Globus pallidus (tissue), 1 donor: ENCODE results near the gene ATRN.

Experiments
- DNase-seq: peaks from one replicate; pipeline ENCODE4 v3.0.0-alpha.2; 2015; ENCODE audit warnings: low spot score

ATRN gene

DNA sequence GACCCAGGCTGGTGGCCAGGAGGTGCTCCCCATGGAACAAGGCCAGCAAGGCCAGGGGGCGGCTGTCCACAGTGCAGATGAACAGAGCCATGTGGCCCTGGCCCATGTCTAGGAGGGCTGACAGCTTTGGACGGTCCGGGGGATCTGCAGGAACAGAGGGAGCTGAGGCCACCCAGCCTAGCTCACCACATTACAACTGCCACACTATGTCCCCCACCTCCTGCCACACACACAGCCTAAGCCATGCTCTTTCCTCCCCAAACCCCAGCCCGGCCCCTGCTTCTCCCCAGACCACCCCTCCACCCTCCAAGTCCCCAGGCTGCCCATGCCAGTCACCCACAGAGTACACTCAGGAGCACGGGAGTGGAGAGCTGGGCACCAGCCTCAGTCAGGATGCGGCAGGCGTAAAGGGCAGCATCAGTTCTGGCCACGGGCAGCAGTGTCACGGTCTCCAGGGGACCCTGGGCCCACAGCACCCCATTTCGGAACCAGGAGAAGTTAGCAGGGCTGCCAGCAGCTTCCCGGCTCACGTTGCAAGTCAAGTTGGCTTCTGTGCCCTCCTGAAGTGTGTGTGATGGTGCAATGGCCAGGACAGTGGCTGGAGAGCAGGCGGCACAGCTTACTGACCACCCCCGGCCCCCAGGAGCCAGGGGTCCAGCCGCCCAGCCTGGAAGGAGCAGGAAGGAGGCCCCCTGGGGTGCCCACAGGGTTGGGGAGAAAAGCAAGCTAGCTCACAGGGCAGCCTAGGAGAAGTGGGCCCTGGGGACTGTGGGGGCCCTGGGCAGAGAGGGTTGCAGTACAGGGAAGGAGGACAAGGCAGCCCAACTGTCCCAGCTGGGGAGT, 226.1 kb downstream of the ATRN start:
- no peak for DNase-seq

DNA sequence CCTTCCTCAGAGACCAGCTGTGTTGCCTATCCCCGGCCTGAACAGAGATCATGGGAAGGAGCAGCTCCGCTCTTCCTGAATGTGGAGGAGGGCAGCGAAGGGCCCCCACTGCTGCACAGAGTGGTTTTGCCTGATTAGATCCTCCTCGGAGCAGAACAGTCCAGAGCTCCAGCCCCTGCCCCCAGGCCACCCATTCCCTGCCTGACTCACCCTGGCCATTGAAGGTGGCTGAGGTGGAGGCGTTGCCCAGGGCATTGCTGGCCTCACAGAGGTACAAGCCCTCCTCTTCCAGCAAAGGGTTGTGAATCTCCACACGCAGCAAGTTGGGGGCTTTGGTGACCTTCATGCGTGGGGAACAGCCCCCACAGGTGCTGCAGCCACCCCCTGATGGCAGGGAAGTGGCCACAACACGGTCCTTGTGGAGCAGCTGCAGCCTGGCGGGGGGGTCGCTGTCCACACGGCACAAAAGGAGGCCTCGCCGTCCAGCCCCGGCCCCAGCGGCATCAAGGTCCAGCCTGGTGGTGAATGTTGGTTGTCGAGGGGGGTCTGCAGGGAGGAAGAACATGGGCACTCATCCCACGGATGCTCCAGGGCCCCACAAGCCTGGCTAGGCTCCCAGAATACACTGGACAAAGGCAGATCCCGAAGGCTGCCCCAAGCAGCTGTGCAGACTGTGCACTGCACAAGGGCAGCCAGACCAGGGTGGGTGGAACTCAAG, 226.9 kb downstream of the ATRN start:
- DNase-seq, result no peak

DNA sequence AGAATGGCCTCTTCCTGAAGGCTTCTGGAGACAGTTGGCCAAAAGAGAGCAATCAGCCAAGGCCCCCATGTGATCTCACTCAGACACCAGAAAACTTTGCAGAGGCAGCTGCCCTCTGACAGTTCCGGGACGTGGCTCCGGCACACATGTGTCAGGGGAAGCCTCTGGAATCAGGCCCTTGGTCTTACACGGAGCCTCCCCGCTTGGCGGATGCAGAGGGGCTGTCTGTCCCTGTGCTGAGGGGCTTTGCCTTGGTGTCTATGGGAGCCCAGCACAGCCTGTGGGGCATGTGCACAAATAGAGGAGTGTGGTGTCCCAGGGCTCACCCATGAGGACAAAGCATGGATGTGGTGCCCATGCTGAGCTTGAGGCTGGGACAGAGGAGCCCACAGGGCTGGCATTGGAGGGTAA, 227.8 kb downstream of the ATRN start:
- no peak for DNase-seq

DNA sequence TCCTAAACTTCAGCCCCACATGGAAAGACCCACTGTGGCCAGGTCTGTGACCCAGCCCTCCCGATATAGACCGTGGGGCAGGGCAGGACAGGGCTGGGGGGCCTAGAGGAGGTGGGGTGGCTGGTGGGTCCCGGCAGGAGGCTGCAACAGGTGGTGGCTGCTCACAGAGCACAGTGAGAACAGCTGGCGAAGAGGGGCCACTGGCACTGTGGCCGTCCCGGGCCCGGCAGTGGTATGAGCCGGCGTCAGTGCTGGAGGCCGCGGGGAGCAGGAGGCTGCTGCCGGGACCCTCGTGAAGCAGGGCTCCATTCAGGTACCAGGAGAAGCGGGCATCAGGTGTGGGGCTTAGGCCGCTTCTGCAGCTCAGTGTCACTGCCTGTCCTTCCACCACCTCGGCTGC, 228.2 kb downstream of the ATRN start:
- DNase-seq, result no peak
